ENCODE data around the gene RTRAF. TPM values are rescaled to one million over a fixed set of nuclear protein-coding genes. Genes with fewer than 3 reads are reported as not detected.

RTRAF gene
- total RNA-seq, 2 donors from 2014 or later: 157 to 181 TPM

- H3K4me3 ChIP-seq: no peak overlapping the region
- no peaks in the 10 kb centered on the region for H3K4me1 ChIP-seq
- H3K9me3 ChIP-seq: no peaks in the 10 kb centered on the region
- intact Hi-C loops (cut with DNase I): loop anchor here (10.0 kb wide), 1 partner anchor 468 kb away; no protein-coding TSS in a partner anchor
- no peak for DNase-seq
- H3K9ac ChIP-seq (ENCODE audit: low read depth in 2 of 2, low read length in 2 of 2): no peak overlapping the region
- no peaks in the 10 kb centered on the region for H3K27me3 ChIP-seq
- TF ChIP-seq, protein P1, sequence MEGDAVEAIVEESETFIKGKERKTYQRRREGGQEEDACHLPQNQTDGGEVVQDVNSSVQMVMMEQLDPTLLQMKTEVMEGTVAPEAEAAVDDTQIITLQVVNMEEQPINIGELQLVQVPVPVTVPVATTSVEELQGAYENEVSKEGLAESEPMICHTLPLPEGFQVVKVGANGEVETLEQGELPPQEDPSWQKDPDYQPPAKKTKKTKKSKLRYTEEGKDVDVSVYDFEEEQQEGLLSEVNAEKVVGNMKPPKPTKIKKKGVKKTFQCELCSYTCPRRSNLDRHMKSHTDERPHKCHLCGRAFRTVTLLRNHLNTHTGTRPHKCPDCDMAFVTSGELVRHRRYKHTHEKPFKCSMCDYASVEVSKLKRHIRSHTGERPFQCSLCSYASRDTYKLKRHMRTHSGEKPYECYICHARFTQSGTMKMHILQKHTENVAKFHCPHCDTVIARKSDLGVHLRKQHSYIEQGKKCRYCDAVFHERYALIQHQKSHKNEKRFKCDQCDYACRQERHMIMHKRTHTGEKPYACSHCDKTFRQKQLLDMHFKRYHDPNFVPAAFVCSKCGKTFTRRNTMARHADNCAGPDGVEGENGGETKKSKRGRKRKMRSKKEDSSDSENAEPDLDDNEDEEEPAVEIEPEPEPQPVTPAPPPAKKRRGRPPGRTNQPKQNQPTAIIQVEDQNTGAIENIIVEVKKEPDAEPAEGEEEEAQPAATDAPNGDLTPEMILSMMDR (IDR thresholded peaks at IDR 0.05): no peak
- no peak overlapping the region for H3K27ac ChIP-seq
- peaks cover 8% of the 10 kb centered on the region for H3K36me3 ChIP-seq
Measured at GRCh38 chr14:52007211-52007610, 17.9 kb downstream of the RTRAF start.

GRCh38 chr14:52007637-52008036 is 18.3 kb downstream of the RTRAF start:
- no peak overlapping the region for H3K27ac ChIP-seq
- no peaks in the 10 kb centered on the region for H3K27me3 ChIP-seq
- no peaks in the 10 kb centered on the region for H3K4me1 ChIP-seq
- H3K4me3 ChIP-seq: no peak overlapping the region
- TF ChIP-seq, protein P1 (IDR thresholded peaks at IDR 0.05): no peak
- no peak for DNase-seq
- H3K9ac ChIP-seq (ENCODE audit: low read depth in 2 of 2, low read length in 2 of 2): no peak overlapping the region
- H3K9me3 ChIP-seq: no peaks in the 10 kb centered on the region
- intact Hi-C loops (cut with DNase I): loop anchor here (10.0 kb wide), 1 partner anchor 467 kb away; no protein-coding TSS in a partner anchor
- H3K36me3 ChIP-seq: peaks cover 8% of the 10 kb centered on the region

GRCh38 chr14:52008136-52008535 is 18.8 kb downstream of the RTRAF start:
- no peak overlapping the region for H3K9ac ChIP-seq (ENCODE audit: low read depth in 2 of 2, low read length in 2 of 2)
- DNase-seq: no peak
- intact Hi-C loops (cut with DNase I): loop anchor here (10.0 kb wide), 1 partner anchor 467 kb away; no protein-coding TSS in a partner anchor
- no peak overlapping the region for H3K4me3 ChIP-seq
- H3K27me3 ChIP-seq: no peaks in the 10 kb centered on the region
- no peaks in the 10 kb centered on the region for H3K4me1 ChIP-seq
- H3K9me3 ChIP-seq: no peaks in the 10 kb centered on the region
- TF ChIP-seq, protein P1 (IDR thresholded peaks at IDR 0.05): no peak
- H3K36me3 ChIP-seq: peaks cover 8% of the 10 kb centered on the region
- H3K27ac ChIP-seq: no peak overlapping the region

DNA sequence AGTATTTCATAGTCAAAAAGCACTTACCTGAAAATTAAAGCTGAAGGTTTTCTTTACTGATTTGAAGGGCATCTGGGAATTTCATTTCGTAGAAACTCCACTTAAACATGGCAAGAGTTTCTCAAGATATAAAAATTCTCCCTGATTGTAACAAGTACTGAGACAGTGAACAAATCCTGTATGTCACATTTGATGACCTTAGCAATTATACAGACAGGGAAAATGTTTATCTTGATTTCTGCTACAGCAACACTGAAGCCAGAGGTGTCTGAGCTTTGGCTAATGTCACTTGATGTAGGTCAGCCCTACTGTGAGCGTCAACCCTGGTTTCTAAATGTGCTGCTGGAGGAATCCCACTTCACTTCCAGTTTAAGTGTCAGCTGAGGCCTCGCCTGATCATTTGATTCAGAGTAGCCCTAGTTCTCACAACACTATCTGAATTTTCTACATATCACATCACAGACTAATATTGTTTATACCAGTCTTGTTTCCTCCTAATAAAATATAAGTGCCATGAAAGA is 20.9 kb downstream of the RTRAF start:
- Histone ChIP-seq H3K27ac (no peak overlapping the region), H3K9ac (ENCODE audit: low read depth in 2 of 2, low read length in 2 of 2) (no peak overlapping the region), H3K36me3 (peaks cover 3% of the 10 kb centered on the region), H3K9me3 (no peaks in the 10 kb centered on the region), H3K4me3 (no peak overlapping the region), H3K4me1 (no peaks in the 10 kb centered on the region), H3K27me3 (no peaks in the 10 kb centered on the region)
- intact Hi-C loops (cut with DNase I): no loop called here
- DNase-seq: no peak
- TF ChIP-seq, protein P1 (IDR thresholded peaks at IDR 0.05): no peak

DNA sequence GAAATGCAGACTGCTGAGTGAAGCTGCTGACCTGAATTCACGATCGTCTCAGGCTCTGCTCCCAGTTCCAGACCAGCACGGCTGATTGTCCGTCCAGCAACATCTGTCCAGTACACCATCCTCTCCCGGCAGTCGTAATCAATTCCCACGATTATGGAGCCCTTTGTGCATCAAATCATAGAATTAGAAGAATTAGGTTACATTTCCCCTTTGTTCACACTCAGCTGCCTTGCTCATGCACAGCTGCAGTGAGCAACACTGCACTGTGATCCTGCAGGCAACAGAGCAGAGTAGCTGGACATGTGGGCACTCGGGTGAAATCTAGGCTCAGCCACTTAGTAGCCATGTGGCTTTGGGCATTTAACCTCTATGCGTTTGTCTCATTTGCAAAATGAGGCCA is 22.2 kb downstream of the RTRAF start:
- Histone ChIP-seq H3K4me1 (no peaks in the 10 kb centered on the region), H3K9me3 (no peaks in the 10 kb centered on the region), H3K27ac (no peak overlapping the region), H3K36me3 (peaks cover 3% of the 10 kb centered on the region), H3K9ac (ENCODE audit: low read depth in 2 of 2, low read length in 2 of 2) (no peak overlapping the region), H3K4me3 (no peak overlapping the region), H3K27me3 (no peaks in the 10 kb centered on the region)
- TF ChIP-seq, protein P1 (IDR thresholded peaks at IDR 0.05): no peak
- DNase-seq: no peak
- intact Hi-C loops (cut with DNase I): no loop called here
